ENCODE measurements around the gene RALA.
A peak's percentile ranks its signal among the peaks of the same experiment; 100 is the strongest.

RALA gene

DNA sequence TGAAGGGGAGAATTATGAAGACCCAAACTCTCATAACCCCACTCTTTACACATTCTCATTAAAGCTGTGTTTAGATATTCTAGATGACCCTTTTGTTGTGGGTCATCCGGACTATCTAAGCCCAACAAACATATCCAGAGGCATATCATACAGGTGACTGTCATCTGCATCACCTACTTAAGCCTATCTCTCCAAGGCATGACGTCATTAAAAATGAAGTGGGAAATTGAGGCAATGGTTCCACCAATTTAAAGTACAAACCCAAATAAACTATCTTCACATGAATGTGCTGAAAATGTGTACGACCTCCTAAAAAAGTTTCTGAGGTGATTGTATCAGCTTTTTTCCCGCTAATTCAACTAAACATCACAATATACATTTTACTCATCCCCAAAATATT is 4.5 kb upstream of the RALA start:
- no peak overlapping the region for H3K9ac ChIP-seq
- peaks cover 9% of the 10 kb centered on the region; the same call in 1 of the 2 replicates for H3K79me2 ChIP-seq (ENCODE audit: insufficient read depth, low read depth)
- H3K27me3 ChIP-seq (ENCODE audit: insufficient read depth, low read depth) = no peaks in the 10 kb centered on the region
- H4K20me1 ChIP-seq (ENCODE audit: insufficient read depth) = no peaks in the 10 kb centered on the region
- peaks cover 33% of the 10 kb centered on the region for H3K4me1 ChIP-seq (ENCODE audit: low read depth, poor library complexity, severe bottlenecking)
- no peak overlapping the region for H3K4me2 ChIP-seq
- no peaks in the 10 kb centered on the region for H3K36me3 ChIP-seq (ENCODE audit: insufficient read depth)
- no peak overlapping the region for H2AFZ ChIP-seq (ENCODE audit: low read depth)
- no peak overlapping the region for H3K27ac ChIP-seq
- TF ChIP-seq, protein P1, sequence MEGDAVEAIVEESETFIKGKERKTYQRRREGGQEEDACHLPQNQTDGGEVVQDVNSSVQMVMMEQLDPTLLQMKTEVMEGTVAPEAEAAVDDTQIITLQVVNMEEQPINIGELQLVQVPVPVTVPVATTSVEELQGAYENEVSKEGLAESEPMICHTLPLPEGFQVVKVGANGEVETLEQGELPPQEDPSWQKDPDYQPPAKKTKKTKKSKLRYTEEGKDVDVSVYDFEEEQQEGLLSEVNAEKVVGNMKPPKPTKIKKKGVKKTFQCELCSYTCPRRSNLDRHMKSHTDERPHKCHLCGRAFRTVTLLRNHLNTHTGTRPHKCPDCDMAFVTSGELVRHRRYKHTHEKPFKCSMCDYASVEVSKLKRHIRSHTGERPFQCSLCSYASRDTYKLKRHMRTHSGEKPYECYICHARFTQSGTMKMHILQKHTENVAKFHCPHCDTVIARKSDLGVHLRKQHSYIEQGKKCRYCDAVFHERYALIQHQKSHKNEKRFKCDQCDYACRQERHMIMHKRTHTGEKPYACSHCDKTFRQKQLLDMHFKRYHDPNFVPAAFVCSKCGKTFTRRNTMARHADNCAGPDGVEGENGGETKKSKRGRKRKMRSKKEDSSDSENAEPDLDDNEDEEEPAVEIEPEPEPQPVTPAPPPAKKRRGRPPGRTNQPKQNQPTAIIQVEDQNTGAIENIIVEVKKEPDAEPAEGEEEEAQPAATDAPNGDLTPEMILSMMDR (conservative IDR thresholded peaks at IDR 0.05; ENCODE audit: low read depth, low read length) = no peak
- H3K4me3 ChIP-seq (IDR thresholded peaks at IDR 0.05; ENCODE audit: insufficient read depth, low read depth, low read length) = no peak overlapping the region

DNA sequence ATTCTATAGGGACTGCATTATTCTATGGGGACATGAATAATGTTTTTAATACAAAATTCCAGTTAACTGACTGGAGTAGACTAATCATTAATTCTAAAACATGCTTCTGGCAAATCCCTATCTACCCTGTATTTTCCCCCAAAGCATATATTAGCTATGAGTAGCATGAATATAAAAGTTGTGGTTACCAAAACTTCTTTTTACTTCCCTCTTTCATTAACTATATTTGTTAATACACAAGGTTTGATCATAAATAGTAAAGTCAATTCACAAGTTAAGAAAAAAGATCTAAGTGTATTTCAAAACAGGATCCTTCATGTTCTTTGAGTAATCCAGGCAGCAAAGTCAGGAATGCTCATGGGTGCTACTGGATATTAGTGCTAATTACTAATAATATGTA is 2.9 kb upstream of the RALA start:
- no peaks in the 10 kb centered on the region for H3K36me3 ChIP-seq (ENCODE audit: insufficient read depth)
- no peak overlapping the region for H2AFZ ChIP-seq (ENCODE audit: low read depth)
- TF ChIP-seq, protein P1 (conservative IDR thresholded peaks at IDR 0.05; ENCODE audit: low read depth, low read length) = no peak
- H3K9ac ChIP-seq = no peak overlapping the region
- H4K20me1 ChIP-seq (ENCODE audit: insufficient read depth) = no peaks in the 10 kb centered on the region
- peaks cover 42% of the 10 kb centered on the region for H3K4me1 ChIP-seq (ENCODE audit: low read depth, poor library complexity, severe bottlenecking)
- peak overlapping the region; percentile 38 for H3K27ac ChIP-seq
- peak overlapping the region; percentile 58 for H3K4me2 ChIP-seq
- peaks cover 24% of the 10 kb centered on the region for H3K79me2 ChIP-seq (ENCODE audit: insufficient read depth, low read depth)
- H3K27me3 ChIP-seq (ENCODE audit: insufficient read depth, low read depth) = no peaks in the 10 kb centered on the region
- H3K4me3 ChIP-seq (IDR thresholded peaks at IDR 0.05; ENCODE audit: insufficient read depth, low read depth, low read length) = no peak overlapping the region

- Histone ChIP-seq H3K4me1 (ENCODE audit: low read depth, poor library complexity, severe bottlenecking) (peaks cover 49% of the 10 kb centered on the region), H3K79me2 (ENCODE audit: insufficient read depth, low read depth) (peaks cover 32% of the 10 kb centered on the region), H3K27me3 (ENCODE audit: insufficient read depth, low read depth) (no peaks in the 10 kb centered on the region), H3K4me2 (peak overlapping the region; percentile 58), H4K20me1 (ENCODE audit: insufficient read depth) (no peaks in the 10 kb centered on the region), H2AFZ (ENCODE audit: low read depth) (no peak overlapping the region), H3K36me3 (ENCODE audit: insufficient read depth) (no peaks in the 10 kb centered on the region), H3K27ac (peak overlapping the region; percentile 38), H3K4me3 (IDR thresholded peaks at IDR 0.05; ENCODE audit: insufficient read depth, low read depth, low read length) (no peak overlapping the region), H3K9ac (no peak overlapping the region)
- TF ChIP-seq, protein P1 (conservative IDR thresholded peaks at IDR 0.05; ENCODE audit: low read depth, low read length) = no peak
Measured at GRCh38 chr7:39621261-39621660, 2.1 kb upstream of the RALA start.

DNA sequence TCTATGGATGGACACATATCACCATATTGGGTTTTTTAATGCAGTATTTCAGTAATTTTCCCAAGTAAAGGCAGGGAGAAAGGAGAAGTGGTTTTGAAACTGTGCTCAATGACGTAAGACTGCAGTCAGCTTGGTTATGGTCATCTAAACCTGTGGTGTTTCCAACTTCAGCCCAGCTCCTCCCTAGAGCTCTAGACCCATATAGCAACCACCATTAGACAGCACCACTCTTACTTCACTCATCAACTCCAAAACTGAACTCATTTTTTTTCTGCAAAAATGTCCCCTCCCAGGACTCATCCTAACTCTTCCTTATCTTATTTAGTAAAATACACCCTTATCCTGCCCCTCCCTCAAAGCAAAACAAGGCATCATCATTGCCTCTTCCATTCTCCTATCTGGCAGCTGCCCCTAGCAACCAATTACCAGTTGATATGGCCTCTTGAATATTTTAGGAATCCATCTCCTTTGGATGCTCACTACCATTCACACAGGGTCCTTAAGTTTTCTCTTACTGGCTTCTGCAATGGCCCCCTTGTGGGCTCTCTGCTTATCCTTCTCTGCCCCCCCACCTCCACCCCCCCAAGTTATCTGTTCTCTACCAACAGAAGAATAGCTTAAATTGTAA is 1.5 kb upstream of the RALA start:
- H3K4me1 ChIP-seq (ENCODE audit: low read depth, poor library complexity, severe bottlenecking) = peaks cover 49% of the 10 kb centered on the region
- H2AFZ ChIP-seq (ENCODE audit: low read depth) = no peak overlapping the region
- no peaks in the 10 kb centered on the region for H3K27me3 ChIP-seq (ENCODE audit: insufficient read depth, low read depth)
- TF ChIP-seq, protein P1 (conservative IDR thresholded peaks at IDR 0.05; ENCODE audit: low read depth, low read length) = no peak
- H4K20me1 ChIP-seq (ENCODE audit: insufficient read depth) = no peaks in the 10 kb centered on the region; the same call in 1 of the 2 replicates
- no peak overlapping the region for H3K4me3 ChIP-seq (IDR thresholded peaks at IDR 0.05; ENCODE audit: insufficient read depth, low read depth, low read length)
- peak overlapping the region; percentile 58 for H3K4me2 ChIP-seq
- H3K27ac ChIP-seq = peak overlapping the region; percentile 38
- H3K79me2 ChIP-seq (ENCODE audit: insufficient read depth, low read depth) = peaks cover 38% of the 10 kb centered on the region
- no peak overlapping the region for H3K9ac ChIP-seq
- H3K36me3 ChIP-seq (ENCODE audit: insufficient read depth) = no peaks in the 10 kb centered on the region

Measured in KMS-11 (cell line).